GM12864 (cell line): Measurements from ENCODE around the gene MAST1.
"Not testable (repeated sequence)": the region's sequence is repeated elsewhere in the genome, so short reads cannot be mapped to it uniquely, and the experiment has no call there.

Experiments
- DNase-seq: peaks from one replicate; pipeline ENCODE4 v3.0.0-alpha.2; 2011; ENCODE audit warnings: low read depth
- H3K4me3 ChIP-seq: 2 replicates; pipeline ENCODE4 v1.5.1; 2011; ENCODE audit warnings: mild to moderate bottlenecking, low read depth, low read length, control low read depth
- CTCF ChIP-seq: IDR thresholded peaks from 2 replicates; pipeline ENCODE4 v1.5.1; 2011; ENCODE audit warnings: low read depth, mild to moderate bottlenecking, moderate library complexity, low read length, control low read depth, inconsistent platforms; ENCODE audit errors: missing control alignments

Gene MAST1

GRCh38 chr19:12907166-12907565, 68.9 kb downstream of the MAST1 start:
- no peak for TF ChIP-seq CTCF
- H3K4me3 ChIP-seq, result no peak overlapping the region
- DNase-seq, result no peak

GRCh38 chr19:12912571-12912970, 74.3 kb downstream of the MAST1 start:
- no peak for DNase-seq
- TF ChIP-seq CTCF, result no peak
- H3K4me3 ChIP-seq, result no peak overlapping the region

- DNase-seq, result no peak
- no peak for TF ChIP-seq CTCF
- H3K4me3 ChIP-seq, result no peak overlapping the region
These were observed 74.8 kb downstream of the MAST1 start for GRCh38 chr19:12913011-12913561.

GRCh38 chr19:12913851-12914690, 75.8 kb downstream of the MAST1 start:
- DNase-seq, result no peak
- H3K4me3 ChIP-seq, result no peak overlapping the region; the same call in 1 of the 2 replicates
- no peak for TF ChIP-seq CTCF

GRCh38 chr19:12915860-12916259, 77.5 kb downstream of the MAST1 start:
- not testable (repeated sequence) for H3K4me3 ChIP-seq, DNase-seq

GRCh38 chr19:12918253-12918652, 79.9 kb downstream of the MAST1 start:
- no peak overlapping the region for H3K4me3 ChIP-seq
- no peak for TF ChIP-seq CTCF
- DNase-seq, result no peak

- TF ChIP-seq CTCF, result no peak
These were observed 82.7 kb downstream of the MAST1 start for GRCh38 chr19:12921047-12921446.

More at GRCh38 chr19:12921047-12921446, 82.7 kb downstream of the MAST1 start:
- H3K4me3 ChIP-seq, result no peak overlapping the region
- DNase-seq, result no peak
